Measurements from ENCODE around the gene MLN.

The MLN gene

DNA sequence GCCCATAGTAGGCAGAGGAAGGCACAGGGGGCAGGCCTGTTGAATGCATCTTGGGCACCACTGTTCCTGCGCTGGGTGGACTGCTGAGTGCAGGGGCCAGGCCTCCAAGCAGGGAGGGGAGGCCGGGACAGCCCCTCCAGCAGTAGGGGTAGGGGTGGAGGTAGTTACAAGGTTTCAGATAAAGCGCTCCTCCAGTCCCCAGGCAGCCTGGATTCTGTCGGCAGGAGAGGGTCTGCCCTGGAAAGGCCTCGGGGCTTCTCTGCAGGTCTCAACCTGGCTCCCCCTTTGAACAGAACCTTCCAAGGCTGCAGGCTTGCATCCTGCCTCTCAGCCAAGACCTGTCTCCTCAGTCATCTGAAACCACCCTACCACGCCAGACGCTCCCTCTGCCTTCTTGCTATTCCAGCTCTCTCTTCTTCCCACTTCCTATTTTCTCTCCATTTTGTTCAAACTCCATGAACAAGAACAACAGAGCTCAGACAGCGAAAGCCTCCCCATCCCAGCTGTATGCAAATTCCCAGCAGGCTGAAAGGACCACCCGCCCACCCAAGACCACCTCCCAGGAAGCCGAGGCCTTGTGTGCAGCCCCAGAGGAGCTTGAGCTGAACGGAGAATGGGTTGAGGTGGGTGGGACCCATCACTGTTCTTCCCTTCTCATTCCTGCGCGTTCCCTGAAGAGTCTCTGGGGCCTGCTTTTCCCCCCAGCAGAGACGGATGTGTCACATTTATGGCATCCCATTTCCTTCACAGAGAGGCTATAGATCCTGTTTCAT is 1.4 kb downstream of the MLN start:
- Histone ChIP-seq H3K4me1 (ENCODE audit: control insufficient read depth, low read length) (no peaks in the 10 kb centered on the region), H3K9me2 (replicated peaks; ENCODE audit: control insufficient read depth, low read length) (no peaks in the 10 kb centered on the region), H3K4me2 (ENCODE audit: low read length) (no peak overlapping the region), H3K27ac (ENCODE audit: low read depth, low read length) (no peak overlapping the region), H3K9me3 (ENCODE audit: control insufficient read depth, insufficient read depth, low read length) (no peaks in the 10 kb centered on the region), H3K4me3 (ENCODE audit: low read length) (no peak overlapping the region), H4K20me1 (ENCODE audit: control insufficient read depth, insufficient read depth, low read depth, low read length) (no peaks in the 10 kb centered on the region), H3K27me3 (ENCODE audit: control insufficient read depth, low read length) (peaks cover 29% of the 10 kb centered on the region), H3F3A (ENCODE audit: control insufficient read depth, insufficient read depth) (no peaks in the 10 kb centered on the region), H3K36me3 (ENCODE audit: control insufficient read depth, low read length) (no peaks in the 10 kb centered on the region), H3K79me2 (ENCODE audit: control insufficient read depth, low read length) (no peaks in the 10 kb centered on the region)
- TF ChIP-seq EZH2phosphoT487 (IDR thresholded peaks at IDR 0.05; ENCODE audit: borderline replicate concordance, low read length) = no peak
- TF ChIP-seq CTCF (IDR thresholded peaks at IDR 0.05; ENCODE audit: low read depth, low read length, poor library complexity, severe bottlenecking) = no peak

DNA sequence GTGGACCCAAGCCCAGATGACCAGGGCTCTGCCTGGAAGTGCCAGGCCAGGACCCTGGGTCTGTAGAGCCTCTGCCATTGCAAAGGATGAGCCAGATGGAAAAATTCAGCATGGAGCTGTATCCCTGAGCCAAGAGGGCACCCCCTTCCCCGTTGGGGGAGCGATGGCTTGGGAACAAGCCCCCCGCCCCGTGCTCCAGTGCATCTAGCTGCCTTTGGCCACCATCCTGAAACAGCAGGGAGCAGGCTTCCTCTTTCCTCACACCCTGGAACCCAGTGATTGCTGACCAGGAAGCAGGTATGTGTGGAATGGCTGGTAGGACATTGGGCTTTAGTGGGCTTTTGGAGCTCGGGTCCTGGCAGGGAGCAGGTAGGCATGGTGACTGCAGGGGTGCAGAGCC is 2.2 kb downstream of the MLN start:
- Histone ChIP-seq H3K4me1 (ENCODE audit: control insufficient read depth, low read length) (no peaks in the 10 kb centered on the region), H3K4me3 (ENCODE audit: low read length) (no peak overlapping the region), H4K20me1 (ENCODE audit: control insufficient read depth, insufficient read depth, low read depth, low read length) (no peaks in the 10 kb centered on the region), H3K9me2 (replicated peaks; ENCODE audit: control insufficient read depth, low read length) (no peaks in the 10 kb centered on the region), H3K4me2 (ENCODE audit: low read length) (no peak overlapping the region), H3K79me2 (ENCODE audit: control insufficient read depth, low read length) (no peaks in the 10 kb centered on the region), H3K27me3 (ENCODE audit: control insufficient read depth, low read length) (peaks cover 26% of the 10 kb centered on the region), H3F3A (ENCODE audit: control insufficient read depth, insufficient read depth) (no peaks in the 10 kb centered on the region), H3K36me3 (ENCODE audit: control insufficient read depth, low read length) (no peaks in the 10 kb centered on the region), H3K9me3 (ENCODE audit: control insufficient read depth, insufficient read depth, low read length) (no peaks in the 10 kb centered on the region), H3K27ac (ENCODE audit: low read depth, low read length) (no peak overlapping the region)
- no peak for TF ChIP-seq CTCF (IDR thresholded peaks at IDR 0.05; ENCODE audit: low read depth, low read length, poor library complexity, severe bottlenecking)
- no peak for TF ChIP-seq EZH2phosphoT487 (IDR thresholded peaks at IDR 0.05; ENCODE audit: borderline replicate concordance, low read length)

- H3K4me1 ChIP-seq (ENCODE audit: control insufficient read depth, low read length) = no peaks in the 10 kb centered on the region
- H3K9me3 ChIP-seq (ENCODE audit: control insufficient read depth, insufficient read depth, low read length) = no peaks in the 10 kb centered on the region
- no peak overlapping the region for H3K4me2 ChIP-seq (ENCODE audit: low read length)
- no peak overlapping the region for H3K4me3 ChIP-seq (ENCODE audit: low read length)
- H3K36me3 ChIP-seq (ENCODE audit: control insufficient read depth, low read length) = no peaks in the 10 kb centered on the region
- TF ChIP-seq EZH2phosphoT487 (IDR thresholded peaks at IDR 0.05; ENCODE audit: borderline replicate concordance, low read length) = no peak
- no peak for TF ChIP-seq CTCF (IDR thresholded peaks at IDR 0.05; ENCODE audit: low read depth, low read length, poor library complexity, severe bottlenecking)
- H3F3A ChIP-seq (ENCODE audit: control insufficient read depth, insufficient read depth) = no peaks in the 10 kb centered on the region
- peaks cover 22% of the 10 kb centered on the region; the same call in 1 of the 2 replicates for H3K27me3 ChIP-seq (ENCODE audit: control insufficient read depth, low read length)
- no peaks in the 10 kb centered on the region for H4K20me1 ChIP-seq (ENCODE audit: control insufficient read depth, insufficient read depth, low read depth, low read length)
- H3K9me2 ChIP-seq (replicated peaks; ENCODE audit: control insufficient read depth, low read length) = no peaks in the 10 kb centered on the region
- H3K79me2 ChIP-seq (ENCODE audit: control insufficient read depth, low read length) = no peaks in the 10 kb centered on the region
- no peak overlapping the region for H3K27ac ChIP-seq (ENCODE audit: low read depth, low read length)
These were observed 3.4 kb downstream of the MLN start for GRCh38 chr6:33800248-33800969.
